ENCODE data around the gene SLC49A3.

DNA sequence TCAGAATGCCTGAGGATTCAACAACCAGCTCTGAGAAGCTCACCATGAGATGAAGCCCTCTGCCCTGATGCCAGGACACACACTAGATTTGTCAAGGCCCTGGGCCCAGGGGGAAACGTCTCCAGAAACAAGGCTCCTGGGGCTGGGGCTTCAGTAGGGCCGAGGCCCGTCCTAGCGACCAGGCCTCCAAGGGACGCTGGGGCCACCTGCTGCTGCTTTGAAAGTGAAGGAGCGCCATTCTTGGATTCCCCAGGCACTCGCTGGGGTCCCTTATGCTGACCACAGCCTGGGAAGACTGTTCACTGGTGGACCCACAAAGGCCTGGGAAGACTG is 39.7 kb downstream of the SLC49A3 start:
- TF ChIP-seq EZH2 (IDR thresholded peaks at IDR 0.05): no peak
- TF ChIP-seq POLR2A (IDR thresholded peaks at IDR 0.05; ENCODE audit: borderline replicate concordance, extremely low read depth, insufficient read depth, insufficient read length): no peak
- TF ChIP-seq EZH2phosphoT487 (IDR thresholded peaks at IDR 0.05; ENCODE audit: borderline replicate concordance): no peak
- TF ChIP-seq, protein P1, sequence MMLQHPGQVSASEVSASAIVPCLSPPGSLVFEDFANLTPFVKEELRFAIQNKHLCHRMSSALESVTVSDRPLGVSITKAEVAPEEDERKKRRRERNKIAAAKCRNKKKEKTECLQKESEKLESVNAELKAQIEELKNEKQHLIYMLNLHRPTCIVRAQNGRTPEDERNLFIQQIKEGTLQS (IDR thresholded peaks at IDR 0.05): no peak
- TF ChIP-seq, protein P2, sequence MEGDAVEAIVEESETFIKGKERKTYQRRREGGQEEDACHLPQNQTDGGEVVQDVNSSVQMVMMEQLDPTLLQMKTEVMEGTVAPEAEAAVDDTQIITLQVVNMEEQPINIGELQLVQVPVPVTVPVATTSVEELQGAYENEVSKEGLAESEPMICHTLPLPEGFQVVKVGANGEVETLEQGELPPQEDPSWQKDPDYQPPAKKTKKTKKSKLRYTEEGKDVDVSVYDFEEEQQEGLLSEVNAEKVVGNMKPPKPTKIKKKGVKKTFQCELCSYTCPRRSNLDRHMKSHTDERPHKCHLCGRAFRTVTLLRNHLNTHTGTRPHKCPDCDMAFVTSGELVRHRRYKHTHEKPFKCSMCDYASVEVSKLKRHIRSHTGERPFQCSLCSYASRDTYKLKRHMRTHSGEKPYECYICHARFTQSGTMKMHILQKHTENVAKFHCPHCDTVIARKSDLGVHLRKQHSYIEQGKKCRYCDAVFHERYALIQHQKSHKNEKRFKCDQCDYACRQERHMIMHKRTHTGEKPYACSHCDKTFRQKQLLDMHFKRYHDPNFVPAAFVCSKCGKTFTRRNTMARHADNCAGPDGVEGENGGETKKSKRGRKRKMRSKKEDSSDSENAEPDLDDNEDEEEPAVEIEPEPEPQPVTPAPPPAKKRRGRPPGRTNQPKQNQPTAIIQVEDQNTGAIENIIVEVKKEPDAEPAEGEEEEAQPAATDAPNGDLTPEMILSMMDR (IDR thresholded peaks at IDR 0.05 in 2 of 3, conservative IDR thresholded peaks at IDR 0.05 in 1 of 3; ENCODE audit: borderline replicate concordance in 1 of 3, insufficient read depth in 1 of 3, low read depth in 2 of 3, low read length in 2 of 3): no peak
- TF ChIP-seq CBX3 (IDR thresholded peaks at IDR 0.05; ENCODE audit: low read depth): no peak
- TF ChIP-seq POLR2AphosphoS5 (IDR thresholded peaks at IDR 0.05; ENCODE audit: low read depth, low read length): no peak
- TF ChIP-seq, protein P3, sequence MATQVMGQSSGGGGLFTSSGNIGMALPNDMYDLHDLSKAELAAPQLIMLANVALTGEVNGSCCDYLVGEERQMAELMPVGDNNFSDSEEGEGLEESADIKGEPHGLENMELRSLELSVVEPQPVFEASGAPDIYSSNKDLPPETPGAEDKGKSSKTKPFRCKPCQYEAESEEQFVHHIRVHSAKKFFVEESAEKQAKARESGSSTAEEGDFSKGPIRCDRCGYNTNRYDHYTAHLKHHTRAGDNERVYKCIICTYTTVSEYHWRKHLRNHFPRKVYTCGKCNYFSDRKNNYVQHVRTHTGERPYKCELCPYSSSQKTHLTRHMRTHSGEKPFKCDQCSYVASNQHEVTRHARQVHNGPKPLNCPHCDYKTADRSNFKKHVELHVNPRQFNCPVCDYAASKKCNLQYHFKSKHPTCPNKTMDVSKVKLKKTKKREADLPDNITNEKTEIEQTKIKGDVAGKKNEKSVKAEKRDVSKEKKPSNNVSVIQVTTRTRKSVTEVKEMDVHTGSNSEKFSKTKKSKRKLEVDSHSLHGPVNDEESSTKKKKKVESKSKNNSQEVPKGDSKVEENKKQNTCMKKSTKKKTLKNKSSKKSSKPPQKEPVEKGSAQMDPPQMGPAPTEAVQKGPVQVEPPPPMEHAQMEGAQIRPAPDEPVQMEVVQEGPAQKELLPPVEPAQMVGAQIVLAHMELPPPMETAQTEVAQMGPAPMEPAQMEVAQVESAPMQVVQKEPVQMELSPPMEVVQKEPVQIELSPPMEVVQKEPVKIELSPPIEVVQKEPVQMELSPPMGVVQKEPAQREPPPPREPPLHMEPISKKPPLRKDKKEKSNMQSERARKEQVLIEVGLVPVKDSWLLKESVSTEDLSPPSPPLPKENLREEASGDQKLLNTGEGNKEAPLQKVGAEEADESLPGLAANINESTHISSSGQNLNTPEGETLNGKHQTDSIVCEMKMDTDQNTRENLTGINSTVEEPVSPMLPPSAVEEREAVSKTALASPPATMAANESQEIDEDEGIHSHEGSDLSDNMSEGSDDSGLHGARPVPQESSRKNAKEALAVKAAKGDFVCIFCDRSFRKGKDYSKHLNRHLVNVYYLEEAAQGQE (IDR thresholded peaks at IDR 0.05; ENCODE audit: low read depth): no peak
- TF ChIP-seq ZBTB33 (IDR thresholded peaks at IDR 0.05; ENCODE audit: extremely low read depth, insufficient replicate concordance, low read length): no peak

Data from HCT116 (cell line).